H9 (cell line): ENCODE data around the gene MTMR1. TPM values are rescaled to one million over a fixed set of nuclear protein-coding genes. Genes with fewer than 3 reads are reported as not detected.

Experiments
- DNase-seq: peaks from one replicate; pipeline ENCODE4 v3.0.0-alpha.2; 2017
- H2AFZ ChIP-seq: one replicate; pipeline ENCODE4 v1.6.1; 2013; ENCODE audit warnings: mild to moderate bottlenecking, low read length, control low read depth, moderate library complexity
- H2AK5ac ChIP-seq: 2 replicates; pipeline ENCODE4 v1.6.1; 2013; ENCODE audit warnings: low read length, control low read depth, mixed read lengths; ENCODE audit not compliant: insufficient read length
- H2BK120ac ChIP-seq: one replicate; pipeline ENCODE4 v1.6.1; 2013; ENCODE audit warnings: low read depth, mild to moderate bottlenecking, low read length, control low read depth, inconsistent platforms; ENCODE audit not compliant: poor library complexity, severe bottlenecking
- H2BK12ac ChIP-seq: 2 replicates; pipeline ENCODE4 v1.6.1; 2013; ENCODE audit warnings: low read length, control low read depth, mixed read lengths, low read depth; ENCODE audit not compliant: insufficient read length
- H2BK15ac ChIP-seq: 2 replicates; pipeline ENCODE4 v1.6.1; 2013; ENCODE audit warnings: low read depth, low read length, control low read depth
- H2BK20ac ChIP-seq: one replicate; pipeline ENCODE4 v1.6.1; 2013; ENCODE audit warnings: low read depth, mild to moderate bottlenecking, low read length, control low read depth, inconsistent platforms; ENCODE audit not compliant: poor library complexity, severe bottlenecking
- H2BK5ac ChIP-seq: 2 replicates; pipeline ENCODE4 v1.6.1; 2013; ENCODE audit warnings: low read length, control low read depth, mixed read lengths; ENCODE audit not compliant: insufficient read length
- H3K14ac ChIP-seq: 2 replicates; pipeline ENCODE4 v1.6.1; 2013; ENCODE audit warnings: low read length, control low read depth; ENCODE audit not compliant: insufficient read depth
- H3K18ac ChIP-seq: 2 replicates; pipeline ENCODE4 v1.6.1; 2013; ENCODE audit warnings: low read depth, mild to moderate bottlenecking, mixed read lengths, low read length, control low read depth; ENCODE audit not compliant: insufficient read length
- H3K23ac ChIP-seq: 2 replicates; pipeline ENCODE4 v1.6.1; 2013; ENCODE audit warnings: low read length, control low read depth, mixed read lengths, low read depth; ENCODE audit not compliant: insufficient read length
- H3K23me2 ChIP-seq: 2 replicates; pipeline ENCODE4 v1.6.1; 2013; ENCODE audit warnings: low read depth, mild to moderate bottlenecking, mixed read lengths, low read length, control low read depth; ENCODE audit not compliant: insufficient read length, poor library complexity, severe bottlenecking
- H3K27ac ChIP-seq: 2 replicates; pipeline ENCODE4 v1.5.1; 2013; ENCODE audit warnings: low read length, control low read depth, mixed read lengths, low read depth; ENCODE audit not compliant: insufficient read length
- H3K27me3 ChIP-seq: 2 replicates; pipeline ENCODE4 v1.6.1; 2013; ENCODE audit warnings: low read length, control low read depth, inconsistent platforms; ENCODE audit not compliant: insufficient read depth
- H3K4ac ChIP-seq: 2 replicates; pipeline ENCODE4 v1.6.1; 2013; ENCODE audit warnings: low read depth, mild to moderate bottlenecking, control low read depth, inconsistent platforms, low read length, moderate library complexity
- H3K4me1 ChIP-seq: 2 replicates; pipeline ENCODE4 v1.6.1; 2013; ENCODE audit warnings: low read length, control low read depth, inconsistent platforms; ENCODE audit not compliant: insufficient read depth
- H3K4me2 ChIP-seq: 2 replicates; pipeline ENCODE4 v1.6.1; 2013; ENCODE audit warnings: low read length, control low read depth, mixed read lengths; ENCODE audit not compliant: insufficient read length, insufficient read depth
- H3K56ac ChIP-seq: 2 replicates; pipeline ENCODE4 v1.6.1; 2013; ENCODE audit warnings: low read depth, mild to moderate bottlenecking, mixed read lengths, low read length, control low read depth; ENCODE audit not compliant: insufficient read length
- H3K79me1 ChIP-seq: 2 replicates; pipeline ENCODE4 v1.6.1; 2013; ENCODE audit warnings: low read depth, mild to moderate bottlenecking, moderate library complexity, low read length, control low read depth, inconsistent platforms; ENCODE audit not compliant: insufficient read depth, poor library complexity, severe bottlenecking
- H3K79me2 ChIP-seq: 2 replicates; pipeline ENCODE4 v1.6.1; 2013; ENCODE audit warnings: low read length, control low read depth, inconsistent platforms; ENCODE audit not compliant: insufficient read depth
- H3K9ac ChIP-seq: 2 replicates; pipeline ENCODE4 v1.6.1; 2013; ENCODE audit warnings: low read length, control low read depth, mixed read lengths; ENCODE audit not compliant: insufficient read length; ENCODE audit errors: extremely low read depth
- H3K9me3 ChIP-seq: one replicate; pipeline ENCODE4 v1.6.1; 2013; ENCODE audit warnings: low read depth, low read length, inconsistent platforms; ENCODE audit not compliant: control insufficient read depth
- H3T11ph ChIP-seq: one replicate; pipeline ENCODE4 v1.6.1; 2013; ENCODE audit warnings: mild to moderate bottlenecking, low read length, control low read depth, inconsistent platforms
- H4K20me1 ChIP-seq: one replicate; pipeline ENCODE4 v1.6.1; 2013; ENCODE audit not compliant: control insufficient read depth, insufficient read length, insufficient read depth
- H4K5ac ChIP-seq: 2 replicates; pipeline ENCODE4 v1.6.1; 2013; ENCODE audit warnings: low read depth, mild to moderate bottlenecking, mixed read lengths, low read length, control low read depth; ENCODE audit not compliant: insufficient read length
- H4K8ac ChIP-seq: replicated peaks from 2 replicates; pipeline ENCODE4 v1.6.1; 2013; ENCODE audit warnings: low read length, control low read depth, mixed read lengths, low read depth; ENCODE audit not compliant: insufficient read length
- H4K91ac ChIP-seq: 2 replicates; pipeline ENCODE4 v1.6.1; 2013; ENCODE audit warnings: low read depth, mild to moderate bottlenecking, moderate library complexity, mixed read lengths, low read length, control low read depth; ENCODE audit not compliant: insufficient read length
- H3K27ac Mint-ChIP-seq, 3 experiments: 2 replicates in 2 of 3; 3 replicates in 1 of 3; pipeline ENCODE4 v1.8.0; 2020 to 2021; ENCODE audit warnings: mixed read lengths in 3 of 3, mild to moderate bottlenecking in 1 of 3, moderate library complexity in 1 of 3
- H3K27me3 Mint-ChIP-seq: 2 replicates; pipeline ENCODE4 v1.8.0; 2021; ENCODE audit warnings: low read depth, mild to moderate bottlenecking, moderate library complexity, mixed read lengths
- H3K36me3 Mint-ChIP-seq, 3 experiments: 2 replicates in 2 of 3; 3 replicates in 1 of 3; pipeline ENCODE4 v1.8.0; 2020 to 2021; ENCODE audit warnings: low read depth in 3 of 3, mixed read lengths in 3 of 3; ENCODE audit not compliant: insufficient read depth in 1 of 3
- H3K4me1 Mint-ChIP-seq, 2 experiments: 2 replicates each; pipeline ENCODE4 v1.8.0; 2020; ENCODE audit warnings: mixed read lengths in 2 of 2
- H3K4me3 Mint-ChIP-seq, 2 experiments: 2 replicates in 1 of 2; 3 replicates in 1 of 2; pipeline ENCODE4 v1.8.0; 2020 to 2021; ENCODE audit warnings: mild to moderate bottlenecking in 2 of 2, mixed read lengths in 2 of 2, moderate library complexity in 1 of 2
- H3K9me3 Mint-ChIP-seq, 2 experiments: 2 replicates in 1 of 2; 3 replicates in 1 of 2; pipeline ENCODE4 v1.8.0; 2020; ENCODE audit warnings: mild to moderate bottlenecking in 2 of 2, mixed read lengths in 2 of 2, moderate library complexity in 1 of 2
- CTCF ChIP-seq: fragments of 200-600 bp; sonication (generic); conservative IDR thresholded peaks from 3 replicates; pipeline ENCODE4 v1.8.0; 2021; ENCODE audit warnings: antibody characterized with exemption, mild to moderate bottlenecking
- WGBS: extraction: QIAGEN DNeasy Blood & Tissue Kit; methylation state at CpG from one replicate; pipeline ENCODE4 v1.1.7; 2013; ENCODE audit warnings: missing lambda C conversion rate, low lambda C conversion rate, mixed read lengths; ENCODE audit not compliant: insufficient read length; ENCODE audit errors: extremely low coverage; 5-methylcytosine and 5-hydroxymethylcytosine counted together
- total RNA-seq: library from RNA; stranded (reverse); gene quantifications from 2 replicates; pipeline ENCODE4 v1.2.1, GENCODE V29; 2021

Gene MTMR1
- total RNA-seq, 1 experiment from 2014 or later = 25.2 TPM

GRCh38 chrX:150704030-150704613 lies 10.9 kb downstream of the MTMR1 start:
- H3K9me3 ChIP-seq = no peaks in the 10 kb centered on the region
- Mint-ChIP-seq H3K27ac (no peak overlapping the region), H3K4me1 (peaks cover 8 to 9% of the 10 kb centered on the region in 2 experiments; a peak in 3 of 4 replicates), H3K9me3 (peaks cover 41 to 49% of the 10 kb centered on the region in 2 experiments), H3K4me3 (no peak overlapping the region), H3K27me3 (no peaks in the 10 kb centered on the region), H3K36me3 (peaks cover 3 to 30% (median 12%) of the 10 kb centered on the region in 3 experiments)
- no peak overlapping the region for H3K23ac ChIP-seq
- H2AFZ ChIP-seq = no peak overlapping the region
- no peak overlapping the region for H2BK12ac ChIP-seq
- H2BK20ac ChIP-seq = no peak overlapping the region
- no peaks in the 10 kb centered on the region for H4K20me1 ChIP-seq
- no peak overlapping the region for H3K56ac ChIP-seq
- no peaks in the 10 kb centered on the region for H3K27me3 ChIP-seq
- no CpG with 5 or more reads among the region's 3 CpGs for WGBS
- H3K4me1 ChIP-seq = no peaks in the 10 kb centered on the region
- no peak overlapping the region for H2BK5ac ChIP-seq
- no peak overlapping the region for H2BK120ac ChIP-seq
- H3T11ph ChIP-seq = no peak overlapping the region
- H3K4ac ChIP-seq = no peak overlapping the region
- H3K4me2 ChIP-seq = no peak overlapping the region
- H3K18ac ChIP-seq = no peak overlapping the region
- H3K23me2 ChIP-seq = no peaks in the 10 kb centered on the region
- DNase-seq = no peak
- no peaks in the 10 kb centered on the region for H3K79me1 ChIP-seq
- H3K9ac ChIP-seq = no peak overlapping the region
- no peak overlapping the region for H4K5ac ChIP-seq
- no peak overlapping the region for H3K14ac ChIP-seq
- H3K79me2 ChIP-seq = no peaks in the 10 kb centered on the region
- H2BK15ac ChIP-seq = no peak overlapping the region
- no peak overlapping the region for H4K91ac ChIP-seq
- H3K27ac ChIP-seq = no peak overlapping the region
- H2AK5ac ChIP-seq = no peak overlapping the region
- TF ChIP-seq CTCF = no peak
- no peak overlapping the region for H4K8ac ChIP-seq
